Spleen (tissue), 11 donors: ENCODE results near the gene PACS1. TPM values are rescaled to one million over a fixed set of nuclear protein-coding genes. Genes with fewer than 3 reads are reported as not detected.

ENCODE experiments used
- DNase-seq: peaks from one replicate; pipeline ENCODE4 v3.0.0-alpha.2; 2020
- H3K27ac ChIP-seq, 8 donors: fragments of 200-600 bp; sonication (generic) in 7 of 8; 1 replicate in 4 of 8; 2 replicates in 4 of 8; pipeline versions ENCODE4 v1.5.0 to v1.8.0; 2016 to 2021; ENCODE audit warnings: inconsistent platforms in 4 of 8, mild to moderate bottlenecking in 4 of 8, moderate library complexity in 1 of 8
- H3K27me3 ChIP-seq, 7 donors: fragments of 200-600 bp; sonication (generic) in 6 of 7; replicated peaks in 1 of 7; 1 replicate in 4 of 7; 2 replicates in 3 of 7; pipeline versions ENCODE4 v1.5.0 to v1.8.0; 2016 to 2021; ENCODE audit warnings: inconsistent platforms in 3 of 7, mild to moderate bottlenecking in 1 of 7
- H3K36me3 ChIP-seq, 6 donors: fragments of 200-600 bp; sonication (generic) in 5 of 6; 1 replicate in 4 of 6; 2 replicates in 2 of 6; pipeline versions ENCODE4 v1.5.0 to v1.8.0; 2016 to 2021; ENCODE audit warnings: inconsistent platforms in 2 of 6
- H3K4me1 ChIP-seq, 6 donors: fragments of 200-600 bp; sonication (generic) in 5 of 6; 1 replicate in 3 of 6; 2 replicates in 3 of 6; pipeline versions ENCODE4 v1.5.0 to v1.8.0; 2016 to 2021; ENCODE audit warnings: inconsistent platforms in 3 of 6
- H3K4me3 ChIP-seq, 8 donors: fragments of 200-600 bp; sonication (generic) in 7 of 8; 1 replicate in 4 of 8; 2 replicates in 4 of 8; pipeline versions ENCODE4 v1.5.0 to v1.8.0; 2016 to 2021; ENCODE audit warnings: inconsistent platforms in 4 of 8, mild to moderate bottlenecking in 4 of 8, moderate library complexity in 2 of 8
- H3K9me3 ChIP-seq, 8 donors: fragments of 200-600 bp; sonication (generic) in 7 of 8; 1 replicate in 4 of 8; 2 replicates in 4 of 8; pipeline versions ENCODE4 v1.5.0 to v1.8.0; 2016 to 2021; ENCODE audit warnings: inconsistent platforms in 4 of 8
- CTCF ChIP-seq, 11 experiments: fragments of 200-600 bp in 7 of 11; fragments of 450-650 bp in 4 of 11; sonication (generic) in 4 of 11; IDR thresholded peaks in 8 of 11; conservative IDR thresholded peaks in 3 of 11; 1 replicate in 7 of 11; 2 replicates in 4 of 11; pipeline versions ENCODE4 v1.4.0 to v1.8.0; 2016 to 2021; ENCODE audit warnings: antibody characterized with exemption in 11 of 11, inconsistent platforms in 4 of 11, mild to moderate bottlenecking in 1 of 11
- POLR2A ChIP-seq, 3 donors: fragments of 450-650 bp; IDR thresholded peaks; one replicate each; pipeline ENCODE4 v1.5.1; 2017; ENCODE audit warnings: antibody characterized with exemption in 3 of 3, mild to moderate bottlenecking in 1 of 3
- POLR2AphosphoS5 ChIP-seq, 3 donors: sonication (generic); formaldehyde crosslinking; IDR thresholded peaks; one replicate each; pipeline ENCODE4 v1.5.1; 2017; ENCODE audit warnings: antibody characterized with exemption in 3 of 3
- WGBS, 5 donors: extraction: QIAGEN DNeasy Blood & Tissue Kit in 3 of 5; methylation state at CpG; one replicate each; pipeline versions ENCODE4 v1.1.5 to v1.1.7; 2013 to 2018; 5-methylcytosine and 5-hydroxymethylcytosine counted together
- intact Hi-C: fragments of 100-400 bp; cut with DNase I; formaldehyde crosslinking; loops from one replicate; pipeline ENCODE4 v1.15.0; 2023; ENCODE audit warnings: low total_unique reads
- polyA plus RNA-seq, 3 donors: library from polyadenylated mRNA; stranded (reverse); fragments of 200-250 nt; gene quantifications; one replicate each; pipeline ENCODE4 v1.2.1, GENCODE V29; 2013
- total RNA-seq, 7 donors: library from RNA; depleted of rRNA in 3 of 7; stranded (reverse); fragments of >200 nt in 3 of 7; fragmentation: NEBNext Ultra II Directional in 4 of 7; extraction: Animal tissue kit (Norgen Biotek cat#: 25700) in 4 of 7; gene quantifications; one replicate each; pipeline versions ENCODE4 v1.1.0 to v1.2.1, GENCODE V29; 2016 to 2021
- donor health status: healthy with polysubstance abuse.
- donor health status: DM: no; HTN: no; CAD: no; lungs with moderate emphysema.
- donor health status: DM: no; HTN: no; CAD: no.
- donor health status: Bipolar disorder and iron deficiency.
- donor health status: healthy.
- donor health status: DM: no; HTN: no; CAD: no.
- donor health status: DM: yes; HTN: yes; CAD: no.

The PACS1 gene
- total and polyA plus RNA-seq, 10 donors, result 20.6 to 126 (median 98.8) TPM

DNA sequence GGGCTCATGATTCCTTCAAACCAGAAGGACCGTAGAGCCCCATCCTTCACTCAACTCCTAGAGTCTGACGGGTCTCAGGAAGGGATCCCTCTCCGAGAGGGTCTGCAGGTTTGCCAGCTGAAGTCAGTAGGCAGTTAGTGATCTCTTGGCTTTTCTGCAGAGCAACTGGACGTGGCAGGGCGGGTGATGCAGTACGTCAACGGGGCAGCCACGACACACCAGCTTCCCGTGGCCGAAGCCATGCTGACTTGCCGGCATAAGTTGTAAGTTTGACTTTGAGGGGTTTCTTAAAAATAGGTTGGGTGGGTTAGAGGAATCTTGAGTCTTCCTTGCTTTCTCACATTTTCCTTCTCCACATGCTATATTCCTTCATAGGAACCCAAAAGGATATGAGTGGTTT, 165.1 kb downstream of the PACS1 start:
- intact Hi-C loops, result no loop called here
- TF ChIP-seq CTCF (IDR thresholded peaks at IDR 0.05 in 8 of 11, conservative IDR thresholded peaks at IDR 0.05 in 3 of 11), result no peak
- TF ChIP-seq POLR2A (IDR thresholded peaks at IDR 0.05), result no peak
- TF ChIP-seq POLR2AphosphoS5 (IDR thresholded peaks at IDR 0.05), result no peak
- Histone ChIP-seq H3K4me3 (no peak overlapping the region), H3K36me3 (peaks cover 8 to 100% (median 88%) of the 10 kb centered on the region in 6 donors), H3K27ac (no peak overlapping the region), H3K27me3 (no peaks in the 10 kb centered on the region), H3K4me1 (peaks cover 0 to 3% (median 0%) of the 10 kb centered on the region in 6 donors), H3K9me3 (no peaks in the 10 kb centered on the region)
- DNase-seq, result no peak
- WGBS, 5 donors, result 92 to 96% (median 94%) methylated on average over 6 to 11 of the region's 11 CpGs

DNA sequence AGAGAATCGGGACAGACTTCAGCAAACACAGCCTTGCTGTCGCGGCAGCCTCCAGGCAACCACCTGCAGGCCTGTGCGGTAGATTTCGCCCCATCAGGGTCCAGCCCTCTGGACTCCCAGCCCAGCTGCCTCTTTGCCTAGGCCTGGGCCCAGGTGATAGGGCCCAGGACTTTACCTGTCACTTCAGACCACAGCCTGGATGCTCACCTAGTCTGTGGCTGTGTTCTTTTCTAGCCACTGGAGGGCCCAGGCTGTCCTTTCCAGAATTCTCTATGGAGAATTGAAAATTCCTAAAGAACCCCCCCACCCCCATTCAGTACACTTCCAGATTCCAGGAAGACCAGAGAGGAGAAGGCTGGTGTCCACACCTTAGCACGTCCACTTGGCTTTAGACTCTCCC, 167.8 kb downstream of the PACS1 start:
- WGBS, 5 donors, result 90 to 96% (median 92%) methylated on average over 6 of the region's 6 CpGs
- intact Hi-C loops, result no loop called here

GRCh38 chr11:66238786-66239413, 168.8 kb downstream of the PACS1 start:
- Histone ChIP-seq H3K4me3 (no peak overlapping the region), H3K36me3 (peaks cover 0 to 100% (median 84%) of the 10 kb centered on the region in 6 donors), H3K4me1 (peaks cover 0 to 30% (median 10%) of the 10 kb centered on the region in 6 donors), H3K27me3 (no peaks in the 10 kb centered on the region), H3K9me3 (no peaks in the 10 kb centered on the region), H3K27ac (no peak overlapping the region)
- WGBS, 5 donors, result 88 to 97% (median 92%) methylated on average over 13 to 17 of the region's 17 CpGs
- intact Hi-C loops, result no loop called here
- no peak for DNase-seq
- no peak for TF ChIP-seq CTCF (IDR thresholded peaks at IDR 0.05 in 8 of 11, conservative IDR thresholded peaks at IDR 0.05 in 3 of 11)
- peak in 2 of 3 donors; percentile 21 to 58 for TF ChIP-seq POLR2AphosphoS5 (IDR thresholded peaks at IDR 0.05)
- TF ChIP-seq POLR2A (IDR thresholded peaks at IDR 0.05), result no peak

More for the DNA sequence above, 167.8 kb downstream of the PACS1 start:
- Histone ChIP-seq H3K27ac (no peak overlapping the region), H3K4me1 (peaks cover 0 to 25% (median 9%) of the 10 kb centered on the region in 6 donors), H3K36me3 (peaks cover 2 to 100% (median 85%) of the 10 kb centered on the region in 6 donors), H3K9me3 (no peaks in the 10 kb centered on the region), H3K4me3 (no peak overlapping the region), H3K27me3 (no peaks in the 10 kb centered on the region)
- DNase-seq, result no peak
- no peak for TF ChIP-seq POLR2AphosphoS5 (IDR thresholded peaks at IDR 0.05)
- TF ChIP-seq CTCF (IDR thresholded peaks at IDR 0.05 in 8 of 11, conservative IDR thresholded peaks at IDR 0.05 in 3 of 11), result no peak
- TF ChIP-seq POLR2A (IDR thresholded peaks at IDR 0.05), result no peak

DNA sequence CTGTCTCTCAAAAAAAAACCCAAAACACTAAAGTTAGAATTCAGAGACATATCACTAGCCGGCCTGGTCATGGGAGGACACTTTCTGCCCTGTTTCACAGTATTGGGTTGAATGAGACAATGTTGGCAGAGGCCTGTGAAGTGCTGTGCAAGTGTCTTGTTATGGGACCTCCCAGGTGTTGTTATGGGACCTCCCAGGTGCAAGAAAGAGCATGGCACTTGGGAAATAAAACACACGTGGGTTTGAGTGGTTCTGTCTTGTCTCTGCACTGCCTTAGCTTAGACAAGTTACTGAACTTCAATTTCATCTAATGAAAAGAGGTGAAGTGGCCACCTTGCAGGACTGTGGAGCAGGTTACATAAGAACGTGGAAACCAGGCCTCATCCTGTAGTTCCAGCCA, 169.4 kb downstream of the PACS1 start:
- 78 to 85% (median 82%) methylated on average over 2 to 3 of the region's 3 CpGs for WGBS, 5 donors
- H3K9me3 ChIP-seq, result no peaks in the 10 kb centered on the region
- DNase-seq, result no peak

More for the DNA sequence above, 169.4 kb downstream of the PACS1 start:
- intact Hi-C loops, result no loop called here
- peaks cover 0 to 100% (median 81%) of the 10 kb centered on the region in 6 donors for H3K36me3 ChIP-seq
- no peak overlapping the region for H3K27ac ChIP-seq
- no peak for TF ChIP-seq POLR2A (IDR thresholded peaks at IDR 0.05)
- no peak for TF ChIP-seq POLR2AphosphoS5 (IDR thresholded peaks at IDR 0.05)
- no peaks in the 10 kb centered on the region for H3K27me3 ChIP-seq
- peaks cover 0 to 30% (median 10%) of the 10 kb centered on the region in 6 donors for H3K4me1 ChIP-seq
- no peak overlapping the region for H3K4me3 ChIP-seq
